GM18870 (cell line): ENCODE data around the gene SLC1A7.

Source experiments
- ATAC-seq: cut with Tn5 transposase; IDR thresholded peaks from one replicate; pipeline ENCODE4 v1.9.1; 2021; ENCODE audit warnings: moderate library complexity; ENCODE audit not compliant: unreplicated experiment

The SLC1A7 gene

DNA sequence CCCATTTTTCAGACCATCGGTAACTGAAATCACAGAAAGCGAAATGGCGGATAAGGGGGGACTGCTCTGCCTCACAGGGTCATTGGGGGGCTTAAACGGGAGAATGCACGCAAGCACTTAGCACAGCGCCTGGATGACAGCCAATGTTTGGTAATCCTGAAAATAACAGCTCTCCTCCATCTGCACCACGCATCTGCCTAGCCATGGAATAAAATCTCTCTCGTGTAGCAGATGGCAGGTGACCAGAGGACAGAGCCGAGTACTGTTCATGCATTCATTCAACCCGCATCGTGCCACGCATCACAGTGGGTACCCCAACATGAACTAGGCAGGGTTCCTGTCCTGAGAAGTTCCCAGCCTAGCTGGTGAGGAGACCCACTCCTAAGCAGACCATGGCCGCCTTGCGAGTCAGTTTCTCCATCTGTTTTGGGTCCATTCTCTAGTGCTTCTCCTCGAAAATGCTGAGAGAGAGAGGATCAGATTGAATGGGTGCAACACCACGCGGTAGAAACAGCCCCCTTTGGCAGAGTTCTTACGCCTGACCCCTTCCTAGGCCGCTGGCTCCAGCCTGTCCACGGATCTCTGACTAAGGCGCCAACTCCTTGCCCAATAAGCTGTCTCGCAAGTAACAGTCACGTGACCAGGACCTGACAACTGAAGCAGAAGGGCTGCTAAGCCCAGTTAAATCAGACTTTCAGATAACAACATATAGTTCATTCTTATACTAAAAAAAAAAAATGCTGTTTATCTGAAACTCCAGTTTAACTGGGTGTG is 7.3 kb downstream of the SLC1A7 start:
- no peak for ATAC-seq

- ATAC-seq, result no peak
Measured at GRCh38 chr1:53134042-53134485, 8.4 kb downstream of the SLC1A7 start.

DNA sequence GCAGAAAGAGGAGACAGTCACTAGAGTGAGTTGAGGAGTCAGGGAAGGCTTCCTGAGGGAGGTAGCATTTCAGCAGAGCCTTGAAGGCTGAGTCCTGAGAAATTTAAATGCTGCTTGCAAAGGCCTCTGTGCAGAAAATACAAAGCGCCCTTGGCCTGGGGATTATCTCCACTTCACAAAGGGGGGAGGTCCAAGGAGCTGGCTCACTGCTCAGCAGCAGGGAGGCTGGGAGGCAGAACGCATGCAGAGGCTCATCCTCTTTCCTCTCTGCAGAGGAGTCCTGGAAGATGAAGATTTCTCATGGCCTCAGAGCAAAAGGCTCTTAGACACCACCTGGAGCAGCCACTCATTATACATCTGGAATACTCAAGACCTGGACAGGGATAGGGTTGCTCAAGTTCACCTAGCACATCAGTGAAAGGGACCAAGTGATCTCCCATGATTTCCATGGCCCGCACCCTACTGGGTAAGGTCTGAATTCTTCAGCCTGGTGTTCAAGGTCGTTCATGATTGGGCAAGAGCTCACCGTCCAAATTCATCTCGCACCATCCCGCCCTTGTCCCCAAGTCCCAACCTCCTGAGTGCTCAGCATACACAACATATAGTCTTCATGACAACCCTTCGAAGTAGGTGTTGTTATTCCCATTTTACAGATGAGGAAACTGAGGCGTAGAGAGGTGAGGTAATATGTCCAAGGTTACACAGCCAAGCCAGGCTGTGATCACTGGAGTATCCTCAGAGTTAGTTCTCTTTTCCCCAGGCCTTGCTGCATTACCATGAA is 9.0 kb downstream of the SLC1A7 start:
- ATAC-seq, result no peak

DNA sequence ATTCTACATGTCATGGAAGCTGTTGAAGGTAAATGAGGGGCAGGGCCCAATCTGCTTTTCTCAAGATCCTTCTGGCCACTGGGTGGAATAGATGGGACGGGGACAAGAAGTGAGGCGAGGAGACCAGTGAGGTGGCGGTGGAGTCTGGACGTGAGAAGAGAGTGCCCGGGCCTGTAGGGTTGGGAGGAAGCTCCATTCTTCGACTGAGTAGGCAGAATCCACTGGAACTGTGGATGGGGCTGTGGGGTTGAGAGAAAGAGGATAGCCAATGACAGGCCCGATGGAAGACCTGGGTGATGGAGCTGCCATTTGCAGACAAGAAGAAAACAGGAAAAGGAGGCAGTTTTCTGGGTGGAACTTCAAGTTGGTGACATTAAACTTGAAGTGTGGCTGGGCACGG is 10.3 kb downstream of the SLC1A7 start:
- ATAC-seq, result no peak

DNA sequence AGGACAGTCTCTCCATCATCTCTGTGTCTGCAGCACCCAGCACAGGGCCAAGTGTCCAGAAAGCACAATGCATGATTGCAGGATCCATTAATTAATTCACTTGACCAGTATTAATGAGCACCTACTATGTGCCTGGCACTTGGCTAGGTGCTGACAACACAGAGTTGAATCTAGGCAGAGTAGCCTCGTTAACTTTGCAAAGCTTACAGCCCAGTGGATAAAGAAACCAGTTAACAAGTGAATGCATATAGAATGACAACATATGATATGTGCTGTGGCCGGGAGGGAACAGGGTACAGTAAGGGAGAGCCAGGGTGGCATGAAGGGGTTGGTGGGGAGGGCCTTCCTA is 10.9 kb downstream of the SLC1A7 start:
- ATAC-seq, result no peak

DNA sequence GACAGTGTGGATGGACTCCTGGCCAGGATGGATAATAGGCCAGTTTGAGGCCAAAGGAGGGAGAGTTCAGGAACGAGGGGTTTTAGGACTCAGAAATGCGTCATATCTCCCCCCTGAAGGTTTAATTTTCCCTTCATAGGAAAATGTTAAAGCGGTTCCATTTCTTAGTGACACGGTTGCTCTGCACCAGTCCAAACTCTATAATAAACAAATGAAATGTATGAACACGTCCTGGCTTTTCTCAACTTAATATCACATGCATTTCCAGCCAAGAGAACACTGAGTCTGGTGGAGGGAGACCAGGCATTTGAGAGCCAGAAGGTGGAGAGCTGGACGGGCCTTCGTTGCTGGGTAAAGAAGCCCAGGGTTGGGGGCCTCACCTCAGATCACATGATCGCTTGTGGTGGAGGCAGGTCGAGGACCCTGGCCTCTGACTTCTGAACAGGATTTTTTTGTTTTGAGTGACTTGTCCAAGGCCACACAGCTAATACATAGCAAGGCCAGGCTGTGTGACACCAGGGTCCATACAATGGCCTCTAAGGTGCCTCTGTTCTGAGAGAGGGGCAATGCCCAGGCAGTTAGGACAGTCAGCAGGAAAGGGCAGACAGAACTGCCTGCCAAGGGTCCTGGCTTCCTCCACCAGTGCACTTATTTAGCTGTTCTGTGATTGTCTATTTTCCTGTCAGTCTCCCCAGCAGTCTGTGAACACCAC is 11.4 kb downstream of the SLC1A7 start:
- ATAC-seq, result no peak

DNA sequence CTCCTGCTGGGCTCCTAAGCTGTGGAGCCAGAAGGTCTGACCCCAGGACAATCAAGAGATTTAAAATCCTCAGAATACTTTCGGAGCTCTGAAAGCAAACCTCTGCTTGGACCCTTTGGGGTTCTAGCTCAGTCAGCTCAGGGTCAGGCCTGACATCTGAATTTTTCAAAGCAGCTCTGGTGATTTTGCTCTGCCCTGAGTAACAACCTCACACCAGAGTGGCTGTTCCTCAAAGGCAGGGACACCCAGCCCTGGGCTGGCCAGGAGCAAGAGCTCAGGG is 11.9 kb downstream of the SLC1A7 start:
- ATAC-seq, result no peak

- no peak for ATAC-seq
Measured at GRCh38 chr1:53129891-53130597, 12.4 kb downstream of the SLC1A7 start.

DNA sequence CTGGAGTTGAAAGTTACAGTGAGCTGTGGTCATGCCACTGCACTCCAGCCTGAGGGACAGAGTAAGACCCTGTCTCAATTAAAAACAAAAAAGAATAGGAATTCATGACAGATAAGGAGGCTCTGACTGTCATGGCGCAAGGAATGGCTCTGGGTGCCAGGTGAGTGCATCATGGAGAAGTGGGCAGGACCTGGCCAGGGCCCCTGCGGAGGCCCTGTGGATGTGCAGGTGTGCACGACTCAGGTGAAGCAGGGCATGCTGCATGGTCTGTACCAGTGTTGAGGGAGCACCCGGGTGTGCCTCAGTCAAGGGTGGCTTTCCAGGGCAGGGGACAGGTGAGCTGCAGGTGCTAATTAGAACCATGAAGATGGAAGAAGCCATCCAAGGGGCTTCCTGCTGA is 14.0 kb downstream of the SLC1A7 start:
- no peak for ATAC-seq

DNA sequence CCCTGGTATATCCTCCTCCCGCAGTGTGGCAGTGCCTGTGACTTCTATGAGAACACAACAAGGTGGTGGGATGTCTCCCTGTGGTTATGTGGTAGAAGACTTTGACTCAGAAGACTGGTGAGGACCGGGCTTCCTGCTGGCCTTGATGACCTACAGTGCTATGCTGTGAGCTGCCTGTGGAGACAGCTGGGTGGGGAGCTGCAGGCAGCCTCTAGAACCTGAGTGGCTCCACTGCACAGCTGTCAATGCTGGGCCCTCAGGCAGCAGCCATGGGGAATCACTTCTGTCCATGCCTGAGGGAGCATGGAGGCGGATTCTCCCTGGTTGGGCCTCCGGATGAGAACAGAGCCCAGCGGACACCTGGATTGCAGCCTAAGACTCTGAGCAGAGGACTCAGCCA is 14.9 kb downstream of the SLC1A7 start:
- no peak for ATAC-seq

- no peak for ATAC-seq
Measured at GRCh38 chr1:53126495-53126894, 15.9 kb downstream of the SLC1A7 start.

GRCh38 chr1:53125623-53126360 is 16.6 kb downstream of the SLC1A7 start:
- ATAC-seq, result no peak

GRCh38 chr1:53125122-53125521 is 17.3 kb downstream of the SLC1A7 start:
- no peak for ATAC-seq

DNA sequence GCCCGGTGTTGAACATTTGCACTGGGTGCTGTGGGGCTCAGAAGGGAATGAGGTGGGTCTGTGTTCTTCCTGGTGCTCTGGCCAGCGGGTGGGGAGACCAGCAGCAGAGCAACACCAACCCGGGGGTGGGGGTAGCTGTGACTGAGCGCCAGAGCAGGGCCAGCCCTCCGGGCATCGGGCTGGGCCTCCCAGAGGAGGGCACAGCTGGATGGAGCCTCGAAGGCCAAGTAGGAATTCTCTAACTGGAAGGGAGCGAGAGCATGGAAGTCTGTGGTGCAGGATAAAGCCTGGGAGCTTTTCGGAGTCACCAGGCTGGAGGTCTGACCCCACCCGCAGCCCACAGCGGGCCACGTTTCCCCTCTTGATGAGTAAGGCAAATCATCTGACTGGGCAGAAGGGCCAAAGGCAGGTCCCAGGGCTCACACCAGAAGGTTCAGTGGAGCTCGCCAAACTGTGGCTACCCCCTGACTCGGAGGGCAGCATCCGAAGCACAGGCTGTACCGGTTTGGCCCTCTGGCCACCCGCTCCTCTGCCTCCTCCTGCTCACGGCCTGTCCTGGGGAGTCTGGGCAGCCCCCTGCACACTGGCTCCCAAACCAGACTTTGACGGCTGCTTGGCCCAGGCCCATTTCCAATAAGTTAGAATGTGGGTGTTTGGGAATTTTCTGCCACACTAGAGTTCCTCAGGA is 18.8 kb downstream of the SLC1A7 start:
- ATAC-seq, result no peak

DNA sequence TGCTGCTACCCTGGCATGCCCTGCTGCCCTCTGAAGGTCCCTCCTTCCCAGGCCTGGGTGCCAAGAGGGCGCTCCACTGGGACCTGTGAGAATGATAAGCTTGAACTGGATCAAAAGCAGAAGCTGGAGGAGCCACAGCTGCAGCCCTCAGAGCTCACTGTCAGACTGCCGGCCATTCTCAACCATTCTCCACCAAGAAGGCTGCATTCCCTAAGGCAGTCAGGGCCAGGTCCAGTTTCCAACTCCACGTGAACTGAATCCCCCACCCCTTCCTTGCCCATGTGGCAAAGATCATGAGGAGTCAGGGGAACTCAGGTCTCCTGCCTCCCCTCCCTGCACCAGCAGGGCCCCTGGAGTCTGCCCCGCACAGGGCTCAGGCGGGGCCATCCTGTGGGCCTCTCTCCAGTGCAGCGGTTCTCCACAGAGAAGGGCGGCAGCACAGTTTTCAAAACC is 19.5 kb downstream of the SLC1A7 start:
- no peak for ATAC-seq

DNA sequence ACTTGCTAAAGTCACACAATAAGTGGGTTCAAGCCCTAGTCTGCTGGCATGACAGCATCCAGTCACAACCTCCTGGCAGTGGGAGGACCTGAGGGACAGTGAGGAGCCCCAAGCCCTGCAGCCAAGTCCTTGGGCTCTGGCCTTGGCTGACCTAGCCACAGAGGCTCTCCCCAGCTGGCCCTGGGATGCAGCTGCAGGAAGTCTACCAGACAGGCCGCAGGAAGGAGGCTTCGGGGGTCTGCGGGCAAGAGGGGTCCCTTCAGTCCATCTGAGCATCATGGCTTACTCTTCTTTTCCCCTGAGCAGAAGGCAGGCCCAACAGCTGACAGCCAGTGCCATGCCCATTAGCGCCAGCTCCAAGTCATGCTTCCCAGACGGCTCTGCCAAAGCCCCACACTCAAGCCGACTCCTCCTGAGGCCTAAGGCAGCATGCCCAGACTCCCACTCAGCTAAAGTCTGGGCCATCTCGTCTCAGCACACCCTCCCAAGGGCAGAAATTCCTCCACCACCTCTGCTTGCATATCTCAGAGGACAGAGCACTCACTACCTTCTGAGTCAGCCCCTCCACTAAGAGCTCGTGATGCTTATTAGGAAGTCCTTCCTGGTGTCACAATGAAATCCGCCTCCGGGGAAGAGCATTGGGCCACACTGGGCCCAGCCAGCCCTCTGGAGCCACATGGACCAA is 20.1 kb downstream of the SLC1A7 start:
- no peak for ATAC-seq

- no peak for ATAC-seq
Measured at GRCh38 chr1:53121319-53122172, 20.9 kb downstream of the SLC1A7 start.

GRCh38 chr1:53120659-53121058 is 21.8 kb downstream of the SLC1A7 start:
- no peak for ATAC-seq

DNA sequence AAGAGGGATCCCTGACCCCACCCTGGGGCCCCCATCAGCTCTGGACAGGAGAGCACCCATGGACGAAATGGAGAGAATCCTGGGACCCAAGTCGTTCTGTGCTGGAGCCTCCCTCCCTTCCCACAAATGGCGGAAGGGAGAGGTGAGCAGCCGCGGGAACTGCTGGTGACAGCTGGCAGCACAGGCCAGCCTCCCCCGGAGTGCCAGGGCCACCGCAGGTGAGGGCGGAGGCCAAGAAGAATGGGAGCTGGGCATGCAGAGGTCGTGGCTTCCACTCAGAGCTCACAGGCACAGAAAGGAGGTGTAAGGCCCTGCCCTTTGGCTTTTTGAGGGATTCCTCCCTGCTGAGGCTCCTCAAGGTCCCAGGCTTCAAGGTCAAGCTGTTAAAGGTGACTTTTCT is 24.6 kb downstream of the SLC1A7 start:
- no peak for ATAC-seq
